ENCODE data around the gene KCNQ1.

GRCh38 chr11:2647167-2647566 lies 202.4 kb downstream of the KCNQ1 start:
- TF ChIP-seq CTCF (IDR thresholded peaks at IDR 0.05) (no peak), POLR2A (IDR thresholded peaks at IDR 0.05) (no peak), POLR2AphosphoS5 (IDR thresholded peaks at IDR 0.05; ENCODE audit: insufficient read depth in 1 of 2, low read depth in 1 of 2) (no peak)
